NCI-H524 treated with DMSO at 0.1 percent for 48 hours (cell line): ENCODE data around the gene HDGFL3.
"Not testable (repeated sequence)": the region's sequence is repeated elsewhere in the genome, so short reads cannot be mapped to it uniquely, and the experiment has no call there.

Experiments used
- DNase-seq: peaks from one replicate; lab custom pipeline; 2025; lab: John Stamatoyannopoulos, UW

HDGFL3 gene

GRCh38 chr15:83207660-83208366 lies at the start of gene HDGFL3:
HDGFL3 (minus strand) TSS chr15:83207823; CDS start chr15:83207414, 409 bp downstream.
- peak; percentile 44 for DNase-seq

GRCh38 chr15:83250781-83251180 lies 43.2 kb upstream of the HDGFL3 start:
- DNase-seq: no peak

- no peak for DNase-seq
These were observed 41.4 kb upstream of the HDGFL3 start for GRCh38 chr15:83249030-83249343.

- no peak for DNase-seq
These were observed 40.8 kb upstream of the HDGFL3 start for GRCh38 chr15:83248151-83249029.

GRCh38 chr15:83243634-83244033 lies 36.0 kb upstream of the HDGFL3 start:
- DNase-seq: no peak

- no peak for DNase-seq
These were observed 22.6 kb upstream of the HDGFL3 start for GRCh38 chr15:83230242-83230641.

- DNase-seq: no peak
These were observed 17.8 kb upstream of the HDGFL3 start for GRCh38 chr15:83225449-83225848.

GRCh38 chr15:83221781-83222180 lies 14.2 kb upstream of the HDGFL3 start:
- DNase-seq: not testable (repeated sequence)

GRCh38 chr15:83219026-83219425 lies 11.4 kb upstream of the HDGFL3 start:
- DNase-seq: no peak

GRCh38 chr15:83215306-83215705 lies 7.7 kb upstream of the HDGFL3 start:
- DNase-seq: no peak

- DNase-seq: peak; percentile 55
These were observed 3.0 kb upstream of the HDGFL3 start for GRCh38 chr15:83210619-83211018.

GRCh38 chr15:83209333-83209732 lies 1.7 kb upstream of the HDGFL3 start:
- DNase-seq: no peak

GRCh38 chr15:83208367-83208661 lies 691 bp upstream of the HDGFL3 start:
- DNase-seq: no peak

GRCh38 chr15:83207009-83207659 lies 489 bp downstream of the HDGFL3 start:
- DNase-seq: no peak

GRCh38 chr15:83206526-83207008 lies 1.1 kb downstream of the HDGFL3 start:
- no peak for DNase-seq

GRCh38 chr15:83205725-83206324 lies 1.8 kb downstream of the HDGFL3 start:
- DNase-seq: no peak

GRCh38 chr15:83204697-83205096 lies 2.9 kb downstream of the HDGFL3 start:
- DNase-seq: no peak

- no peak for DNase-seq
These were observed 4.1 kb downstream of the HDGFL3 start for GRCh38 chr15:83203543-83203942.

- no peak for DNase-seq
These were observed 7.0 kb downstream of the HDGFL3 start for GRCh38 chr15:83200589-83200988.

- DNase-seq: no peak
These were observed 7.5 kb downstream of the HDGFL3 start for GRCh38 chr15:83200162-83200561.

- DNase-seq: no peak
These were observed 8.3 kb downstream of the HDGFL3 start for GRCh38 chr15:83199288-83199687.

- no peak for DNase-seq
These were observed 9.1 kb downstream of the HDGFL3 start for GRCh38 chr15:83198476-83198875.

GRCh38 chr15:83194528-83194927 lies 13.1 kb downstream of the HDGFL3 start:
- DNase-seq: no peak
